ENCODE data around the gene C1QTNF6. TPM values are rescaled to one million over a fixed set of nuclear protein-coding genes. Genes with fewer than 3 reads are reported as not detected.

C1QTNF6 gene
- total RNA-seq, 4 donors from 2014 or later, result 1.7 to 4.8 (median 3.6) TPM

DNA sequence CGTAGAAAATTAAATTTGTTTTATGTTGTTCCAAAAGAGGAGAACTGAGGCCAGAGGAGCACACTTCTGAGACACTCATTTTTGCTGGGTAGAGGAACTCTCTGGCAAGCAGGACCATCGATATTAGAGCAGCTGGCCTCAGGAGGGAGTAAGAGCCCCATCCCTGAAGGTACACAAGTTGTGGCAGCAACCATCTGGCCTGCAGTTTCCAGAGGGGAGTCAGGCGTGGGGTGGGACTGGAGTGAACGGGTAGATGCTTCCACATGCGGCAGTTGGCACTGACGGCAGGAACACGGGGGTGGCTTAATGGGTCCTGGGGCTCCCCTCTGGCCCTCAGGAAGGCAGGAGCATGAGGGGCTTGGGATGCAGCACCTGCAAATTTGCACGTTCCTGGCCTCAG, 37.4 kb upstream of the C1QTNF6 start:
- H3K27ac ChIP-seq, result no peak overlapping the region
- intact Hi-C loops (cut with DNase I), result no loop called here
- no peaks in the 10 kb centered on the region for H3K27me3 ChIP-seq
- no peaks in the 10 kb centered on the region for H3K9me3 ChIP-seq
- 76 to 82% methylated on average over 7 to 8 of the region's 8 CpGs for WGBS, 2 donors
- no peaks in the 10 kb centered on the region for H3K36me3 ChIP-seq
- TF ChIP-seq POLR2A (IDR thresholded peaks at IDR 0.05) (no peak), CTCF (IDR thresholded peaks at IDR 0.05) (no peak)
- DNase-seq, result no peak
- peaks cover 0 to 6% of the 10 kb centered on the region in 2 donors for H3K4me1 ChIP-seq
- H3K4me3 ChIP-seq (replicated peaks in 1 of 3), result no peak overlapping the region

GRCh38 chr22:37224757-37225420, 36.8 kb upstream of the C1QTNF6 start:
- H3K36me3 ChIP-seq, result no peaks in the 10 kb centered on the region
- intact Hi-C loops (cut with DNase I), result no loop called here
- WGBS, 2 donors, result 59 to 62% methylated on average over 8 of the region's 8 CpGs
- DNase-seq, result no peak
- no peak overlapping the region for H3K4me3 ChIP-seq (replicated peaks in 1 of 3)
- H3K9me3 ChIP-seq, result no peaks in the 10 kb centered on the region
- peaks cover 0 to 5% of the 10 kb centered on the region in 2 donors for H3K4me1 ChIP-seq
- no peak overlapping the region for H3K27ac ChIP-seq
- TF ChIP-seq POLR2A (IDR thresholded peaks at IDR 0.05), result no peak
- no peak for TF ChIP-seq CTCF (IDR thresholded peaks at IDR 0.05)
- H3K27me3 ChIP-seq, result no peaks in the 10 kb centered on the region

DNA sequence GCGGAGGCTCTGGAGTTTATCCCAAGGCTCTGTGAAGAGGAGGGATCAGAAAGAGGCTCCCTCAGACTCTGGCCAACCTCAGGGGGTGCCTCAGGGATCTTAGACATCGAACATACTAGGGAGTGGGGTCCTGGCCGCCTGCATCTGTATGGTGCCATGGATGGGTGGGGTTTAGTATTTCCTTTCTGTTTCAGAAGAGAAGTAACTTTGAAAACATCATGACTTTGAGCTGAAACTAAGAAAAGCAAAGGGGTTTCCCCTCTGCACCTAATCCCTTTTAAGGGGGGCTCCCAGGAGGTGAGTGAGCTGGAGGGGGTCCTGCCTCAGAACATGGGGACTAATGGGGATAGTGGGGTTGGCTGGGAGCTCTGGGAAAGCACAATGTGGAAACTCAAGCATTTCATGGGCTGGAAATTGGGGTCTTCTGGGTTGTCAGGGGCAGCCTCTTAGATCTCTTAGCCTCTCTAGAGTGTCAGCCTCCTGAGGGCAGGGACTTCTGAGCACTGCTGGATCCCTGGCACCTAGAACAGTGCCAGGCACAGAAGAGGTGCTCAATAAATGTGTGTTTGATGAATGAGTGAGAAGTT, 36.0 kb upstream of the C1QTNF6 start:
- intact Hi-C loops (cut with DNase I), result no loop called here
- WGBS, 2 donors, result 71 to 75% methylated on average over 3 of the region's 3 CpGs
- no peaks in the 10 kb centered on the region for H3K9me3 ChIP-seq
- H3K4me3 ChIP-seq (replicated peaks in 1 of 3), result no peak overlapping the region
- no peaks in the 10 kb centered on the region for H3K27me3 ChIP-seq
- no peaks in the 10 kb centered on the region for H3K4me1 ChIP-seq
- H3K27ac ChIP-seq, result no peak overlapping the region
- TF ChIP-seq CTCF (IDR thresholded peaks at IDR 0.05), result no peak
- no peak for TF ChIP-seq POLR2A (IDR thresholded peaks at IDR 0.05)
- no peak for DNase-seq
- H3K36me3 ChIP-seq, result no peaks in the 10 kb centered on the region

DNA sequence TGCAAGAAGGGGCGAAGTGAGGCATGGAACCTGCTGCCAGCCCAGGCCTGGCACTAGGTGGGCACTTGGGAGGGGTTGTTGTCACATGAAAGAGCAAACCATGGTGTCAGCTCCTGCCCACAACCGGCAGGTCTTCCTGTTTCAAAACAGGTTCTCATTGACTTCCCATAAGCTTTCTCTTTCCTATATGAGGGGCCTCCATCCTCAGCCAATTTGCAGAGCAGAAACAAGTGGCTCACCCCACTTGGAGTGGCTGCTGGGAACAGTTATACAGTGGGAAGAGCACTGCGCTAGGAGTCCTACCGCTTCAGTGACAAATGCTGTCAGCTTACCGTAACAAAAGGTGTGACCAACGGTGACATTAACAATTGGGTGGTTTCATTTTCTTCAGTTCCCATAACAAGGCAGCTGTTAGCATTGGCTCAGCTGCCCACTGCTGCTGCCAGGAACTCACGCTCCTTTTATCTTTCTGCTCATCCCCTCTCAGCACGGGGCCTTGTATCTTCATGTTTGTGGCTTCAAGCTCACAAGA, 34.5 kb upstream of the C1QTNF6 start:
- intact Hi-C loops (cut with DNase I), result no loop called here
- no peak for DNase-seq
- Histone ChIP-seq H3K9me3 (no peaks in the 10 kb centered on the region), H3K27ac (no peak overlapping the region), H3K27me3 (no peaks in the 10 kb centered on the region), H3K4me3 (replicated peaks in 1 of 3) (no peak overlapping the region), H3K36me3 (no peaks in the 10 kb centered on the region), H3K4me1 (no peaks in the 10 kb centered on the region)
- WGBS, 2 donors, result 61 to 78% methylated on average over 8 of the region's 8 CpGs
- TF ChIP-seq POLR2A (IDR thresholded peaks at IDR 0.05) (no peak), CTCF (IDR thresholded peaks at IDR 0.05) (no peak)

Measured in thyroid gland (tissue), 4 donors.